ENCODE measurements around the gene ABCB8. TPM values are rescaled to one million over a fixed set of nuclear protein-coding genes. Genes with fewer than 3 reads are reported as not detected.

The ABCB8 gene
- total and polyA plus RNA-seq, 9 of the 15 experiments (the other 6 are each of a cell fraction or from before 2014, with no cell fraction given) = 7.6 to 106 (median 36.3) TPM

GRCh38 chr7:151028131-151028947 is at the start of gene ABCB8 (continued):
- TF ChIP-seq HOMEZ (CRISPR knock-in tag; IDR thresholded peaks at IDR 0.05) (0 out of 2 replicates have a peak, but pooled peaks have one; percentile 34), CBFB (CRISPR knock-in tag; IDR thresholded peaks at IDR 0.05) (peak; percentile 13; the same call in 1 of the 2 replicates), NBN (IDR thresholded peaks at IDR 0.05; ENCODE audit: low read depth) (no peak; the same call in 1 of the 2 replicates), BRD4 (IDR thresholded peaks at IDR 0.05) (no peak), ZBED1 (IDR thresholded peaks at IDR 0.05) (peak; percentile 46; the same call in 1 of the 2 replicates)
- TF ChIP-seq, protein P1, sequence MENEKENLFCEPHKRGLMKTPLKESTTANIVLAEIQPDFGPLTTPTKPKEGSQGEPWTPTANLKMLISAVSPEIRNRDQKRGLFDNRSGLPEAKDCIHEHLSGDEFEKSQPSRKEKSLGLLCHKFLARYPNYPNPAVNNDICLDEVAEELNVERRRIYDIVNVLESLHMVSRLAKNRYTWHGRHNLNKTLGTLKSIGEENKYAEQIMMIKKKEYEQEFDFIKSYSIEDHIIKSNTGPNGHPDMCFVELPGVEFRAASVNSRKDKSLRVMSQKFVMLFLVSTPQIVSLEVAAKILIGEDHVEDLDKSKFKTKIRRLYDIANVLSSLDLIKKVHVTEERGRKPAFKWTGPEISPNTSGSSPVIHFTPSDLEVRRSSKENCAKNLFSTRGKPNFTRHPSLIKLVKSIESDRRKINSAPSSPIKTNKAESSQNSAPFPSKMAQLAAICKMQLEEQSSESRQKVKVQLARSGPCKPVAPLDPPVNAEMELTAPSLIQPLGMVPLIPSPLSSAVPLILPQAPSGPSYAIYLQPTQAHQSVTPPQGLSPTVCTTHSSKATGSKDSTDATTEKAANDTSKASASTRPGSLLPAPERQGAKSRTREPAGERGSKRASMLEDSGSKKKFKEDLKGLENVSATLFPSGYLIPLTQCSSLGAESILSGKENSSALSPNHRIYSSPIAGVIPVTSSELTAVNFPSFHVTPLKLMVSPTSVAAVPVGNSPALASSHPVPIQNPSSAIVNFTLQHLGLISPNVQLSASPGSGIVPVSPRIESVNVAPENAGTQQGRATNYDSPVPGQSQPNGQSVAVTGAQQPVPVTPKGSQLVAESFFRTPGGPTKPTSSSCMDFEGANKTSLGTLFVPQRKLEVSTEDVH (IDR thresholded peaks at IDR 0.05; ENCODE audit: low read depth, partially characterized antibody) = peak; percentile 29

Data from K562 (cell line).